GM19035 (cell line): ENCODE measurements around the gene MUC6.

Source experiments
- ATAC-seq: cut with Tn5 transposase; IDR thresholded peaks from one replicate; pipeline ENCODE4 v1.9.1; 2021; ENCODE audit not compliant: unreplicated experiment

Gene MUC6

DNA sequence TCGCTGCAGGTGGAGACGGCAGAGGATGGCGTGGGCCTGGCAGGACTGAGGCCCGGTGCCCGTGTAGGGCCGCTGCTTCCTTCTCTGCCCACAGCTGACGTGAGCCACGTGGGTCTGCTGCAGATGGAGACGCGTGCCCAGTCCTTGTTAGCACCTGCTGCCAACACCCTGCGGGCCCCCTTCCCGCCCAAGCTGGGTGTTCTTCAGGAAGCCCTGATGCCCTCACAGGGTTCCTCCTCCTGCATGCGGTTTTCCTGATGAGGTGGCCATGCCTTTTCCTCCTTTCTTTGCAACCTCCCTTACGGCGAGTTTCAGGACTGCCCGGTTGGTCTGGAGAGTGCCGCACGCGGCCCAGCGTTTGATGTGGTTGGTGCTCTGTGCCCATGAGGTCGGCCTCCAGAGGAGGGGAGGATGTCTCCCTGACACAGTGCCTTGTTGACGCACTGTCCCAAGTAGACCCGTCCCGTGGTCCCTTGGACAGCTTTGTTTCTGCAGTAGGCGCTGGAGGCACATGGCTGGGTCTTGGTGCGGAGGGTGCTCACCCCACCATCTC lies 66.1 kb downstream of the MUC6 start:
- ATAC-seq, result no peak

DNA sequence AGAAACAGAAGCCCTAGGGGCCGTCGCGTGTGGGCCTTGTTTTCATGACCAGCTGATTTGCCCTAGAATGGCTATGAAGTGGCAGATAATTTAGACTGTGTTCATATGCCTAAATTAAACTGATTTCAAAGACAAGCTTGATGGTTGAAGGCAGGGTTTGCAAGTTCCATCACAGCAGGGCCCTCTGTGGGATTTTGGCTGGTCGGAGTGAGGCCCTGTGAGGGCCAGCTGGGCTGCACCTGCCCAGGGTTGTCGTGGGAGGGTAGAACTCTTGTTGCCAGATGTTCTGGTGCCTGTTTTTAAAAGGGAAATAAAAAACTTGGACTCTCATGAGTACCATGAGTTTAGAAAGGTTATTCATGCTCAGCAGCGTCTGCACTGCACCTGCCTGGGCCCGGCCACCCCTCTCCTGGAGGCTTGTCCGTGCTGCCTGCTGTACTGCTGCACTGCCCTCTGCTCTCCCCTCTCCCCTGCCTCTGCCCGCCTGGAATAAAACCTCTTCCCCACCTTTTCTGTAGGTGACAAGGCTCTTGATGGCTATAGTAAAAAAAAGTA lies 66.8 kb downstream of the MUC6 start:
- no peak for ATAC-seq

DNA sequence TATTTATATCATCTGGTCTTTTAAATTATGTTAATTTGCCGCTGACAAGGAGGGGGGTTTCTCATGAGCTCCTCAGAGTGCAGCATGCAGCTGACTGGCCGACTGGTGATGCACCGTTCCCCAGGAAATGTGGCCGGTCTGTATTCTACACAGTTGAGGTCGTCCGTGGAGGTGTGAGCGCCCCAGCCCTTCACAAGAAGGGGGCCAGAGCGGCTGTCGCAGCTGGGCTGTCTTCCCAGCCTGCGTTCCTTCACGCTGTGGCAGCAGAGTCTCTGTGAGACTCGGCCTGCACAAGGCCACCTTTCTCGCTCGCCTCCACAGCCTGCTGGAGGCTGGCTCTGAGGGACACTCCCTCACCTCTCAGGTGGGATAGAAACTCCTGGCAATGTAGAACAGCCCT lies 67.7 kb downstream of the MUC6 start:
- no peak for ATAC-seq

DNA sequence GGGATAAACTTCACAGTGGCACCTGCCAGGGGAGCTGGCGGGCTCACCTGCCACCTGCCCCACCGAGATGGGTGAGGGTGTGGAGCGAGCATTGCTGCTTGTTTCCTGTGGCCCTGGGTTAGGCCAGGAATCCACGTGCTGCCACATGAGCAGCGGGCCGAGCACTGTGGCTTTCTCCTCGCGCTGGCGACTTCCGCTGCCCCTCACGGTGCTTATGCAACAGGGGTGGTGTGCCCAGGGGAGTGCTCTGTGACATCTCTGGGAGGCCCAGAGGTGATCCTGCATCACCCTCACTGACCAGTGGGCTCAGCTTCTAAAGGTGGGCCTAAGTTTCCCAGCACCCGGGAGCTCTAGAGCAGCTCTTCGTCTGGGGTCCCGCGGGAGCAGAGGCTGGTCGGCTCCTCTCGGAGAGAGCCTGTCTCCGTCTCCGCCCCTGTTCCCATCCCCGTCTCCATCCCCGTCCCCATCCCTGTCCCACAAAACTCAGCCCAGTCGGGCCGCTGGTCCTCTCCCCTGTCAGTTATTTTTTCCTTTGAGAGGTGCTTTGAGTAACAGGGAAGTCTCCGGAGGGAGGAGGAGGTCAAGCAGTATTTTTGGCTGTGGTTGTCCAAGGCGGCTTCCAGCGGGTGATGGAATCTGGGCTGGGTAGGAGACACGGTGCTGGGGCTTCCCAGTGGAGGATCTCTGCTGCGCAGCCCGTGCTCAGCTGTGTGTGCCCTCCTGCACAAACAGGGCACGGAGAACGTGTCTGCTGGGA lies 68.3 kb downstream of the MUC6 start:
- no peak for ATAC-seq

DNA sequence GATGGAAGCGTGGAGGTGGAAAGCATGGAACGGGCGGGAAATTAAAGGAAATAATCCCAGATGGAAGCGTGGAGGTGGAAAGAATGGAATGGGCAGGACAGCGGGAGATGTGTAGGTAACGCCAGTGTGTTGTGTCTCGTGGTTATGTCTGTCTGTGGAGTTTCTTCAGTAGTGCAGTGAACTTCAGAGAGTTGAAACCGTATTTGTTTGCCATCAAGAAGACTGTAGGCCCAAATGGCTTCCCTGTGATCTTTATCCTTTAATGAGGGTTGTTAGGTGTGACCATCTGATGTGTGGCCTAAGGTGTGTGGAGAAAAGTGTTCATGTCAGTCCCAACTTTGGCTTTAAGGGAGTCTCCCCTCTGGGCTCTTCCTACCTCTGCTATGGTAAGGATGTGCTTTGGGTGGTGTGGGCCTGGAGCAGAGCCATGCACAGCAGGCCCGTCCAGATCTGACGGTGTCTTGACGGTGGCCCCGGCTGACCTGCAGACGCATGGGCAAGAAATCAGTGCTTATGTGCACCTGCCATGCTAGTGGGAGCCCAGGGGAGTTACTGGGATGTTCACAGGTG lies 71.2 kb downstream of the MUC6 start:
- ATAC-seq, result no peak

DNA sequence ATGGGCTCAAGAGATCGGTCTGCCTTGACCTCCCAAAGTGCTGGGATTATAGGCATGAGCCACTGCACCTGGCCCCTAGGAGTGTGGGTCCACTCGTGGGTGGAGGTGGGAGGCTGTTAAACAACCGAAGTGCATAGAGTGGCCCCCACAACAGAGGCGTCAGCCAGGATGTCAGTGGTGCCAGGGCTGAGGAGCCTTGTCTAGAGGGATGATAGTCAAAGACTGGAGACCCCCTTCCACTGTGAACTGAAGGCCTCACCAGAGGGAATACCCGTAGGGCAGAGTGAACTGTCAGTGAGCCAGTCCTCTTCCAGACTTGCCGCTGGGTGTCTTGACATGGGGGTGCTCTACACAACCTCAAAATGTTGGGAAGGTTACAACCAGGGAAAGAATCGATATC lies 72.7 kb downstream of the MUC6 start:
- ATAC-seq, result no peak
